GM19238 (cell line): Measurements from ENCODE around the gene TP63.

ENCODE experiments used
- DNase-seq: peaks from one replicate; pipeline ENCODE4 v3.0.0; 2011; ENCODE audit warnings: low spot score; ENCODE audit not compliant: insufficient read length

Gene TP63

DNA sequence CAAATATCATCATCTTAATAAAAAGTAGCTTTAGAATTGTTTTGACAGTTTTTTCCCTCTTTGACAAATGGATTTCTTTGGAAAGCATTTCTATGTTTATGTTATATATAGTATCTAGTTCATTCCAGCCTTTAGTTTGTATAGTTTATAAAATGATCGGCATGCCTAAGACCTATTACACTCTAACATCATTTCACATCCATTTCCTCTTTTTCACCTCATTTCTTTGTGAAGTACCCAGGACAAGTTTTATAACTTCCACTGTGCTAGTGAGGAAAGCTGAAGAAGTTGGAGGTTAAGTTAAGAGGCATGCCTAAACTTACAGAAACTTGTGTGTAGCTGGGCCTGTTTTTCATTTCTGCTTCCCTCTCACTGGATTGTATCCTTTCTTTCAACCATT, 178.4 kb downstream of the TP63 start:
- DNase-seq = no peak

- no peak for DNase-seq
Observed at GRCh38 chr3:189812806-189813465, 181.7 kb downstream of the TP63 start.

DNA sequence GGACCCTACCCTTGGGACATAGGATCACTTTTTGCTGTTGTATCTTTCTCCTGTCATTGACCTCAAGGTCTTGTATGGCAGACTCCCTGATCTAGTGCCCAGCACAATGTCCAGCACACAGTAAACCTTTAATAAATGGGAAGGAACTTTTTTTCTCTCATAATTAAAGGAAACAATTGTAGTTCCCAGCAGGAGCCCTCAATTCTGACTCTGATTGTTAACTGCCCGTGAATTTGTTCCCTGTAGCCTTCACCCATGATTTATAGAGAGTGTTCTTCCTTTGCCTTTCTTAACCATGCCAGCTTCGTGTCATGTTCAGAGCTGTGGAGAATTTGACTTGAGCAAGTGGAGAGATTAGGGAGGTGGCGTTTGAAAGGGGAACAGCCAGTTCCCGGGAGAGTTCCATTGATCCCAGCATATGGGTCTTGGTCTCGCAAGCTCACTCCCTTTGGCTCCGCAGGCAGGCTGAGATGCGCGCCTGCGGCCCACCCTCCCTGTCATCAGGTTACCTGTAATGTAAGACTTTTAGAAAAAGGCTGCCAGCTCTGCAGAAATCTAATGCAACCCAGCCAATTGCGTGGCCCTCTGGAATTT, 182.6 kb downstream of the TP63 start:
- no peak for DNase-seq

GRCh38 chr3:189820365-189820720, 189.2 kb downstream of the TP63 start:
- DNase-seq = no peak

DNA sequence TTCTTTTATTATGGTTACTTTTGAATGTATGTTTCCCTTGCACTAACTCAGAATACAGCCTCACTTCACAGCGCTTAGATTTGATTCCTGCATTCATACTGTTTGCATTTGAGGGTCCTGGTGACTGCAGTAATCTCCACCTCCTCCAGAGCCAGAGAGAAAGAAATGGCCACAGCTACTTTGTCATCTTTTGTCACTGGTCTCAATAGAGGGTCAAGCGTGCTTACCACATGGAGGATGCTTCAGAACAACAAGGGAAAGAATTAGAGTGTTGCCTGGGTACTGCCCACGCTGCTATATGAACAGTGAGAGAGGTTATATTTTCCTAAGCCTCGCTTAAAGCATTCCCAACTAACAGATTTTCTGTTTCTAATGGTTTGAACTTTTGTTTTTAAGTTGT, 190.1 kb downstream of the TP63 start:
- DNase-seq = no peak

DNA sequence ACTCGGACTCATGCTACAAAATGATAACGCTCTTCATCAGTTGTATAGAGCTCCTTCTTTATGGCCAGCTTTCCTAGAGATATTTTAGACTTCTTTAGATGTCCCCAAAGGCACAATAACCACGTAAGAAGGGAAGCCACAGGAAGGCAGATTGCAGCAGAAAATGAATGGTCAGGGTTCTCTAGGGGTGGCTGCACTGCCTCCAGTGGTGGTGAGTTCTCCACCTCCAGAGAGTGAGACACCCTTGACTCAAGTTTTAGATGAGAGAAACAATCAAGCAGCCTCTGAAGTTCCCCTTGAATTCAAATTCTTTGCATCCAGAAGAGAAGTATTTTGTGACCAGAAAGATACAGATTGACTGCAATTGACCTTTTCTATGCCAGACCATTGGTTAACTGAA, 191.5 kb downstream of the TP63 start:
- DNase-seq = no peak

DNA sequence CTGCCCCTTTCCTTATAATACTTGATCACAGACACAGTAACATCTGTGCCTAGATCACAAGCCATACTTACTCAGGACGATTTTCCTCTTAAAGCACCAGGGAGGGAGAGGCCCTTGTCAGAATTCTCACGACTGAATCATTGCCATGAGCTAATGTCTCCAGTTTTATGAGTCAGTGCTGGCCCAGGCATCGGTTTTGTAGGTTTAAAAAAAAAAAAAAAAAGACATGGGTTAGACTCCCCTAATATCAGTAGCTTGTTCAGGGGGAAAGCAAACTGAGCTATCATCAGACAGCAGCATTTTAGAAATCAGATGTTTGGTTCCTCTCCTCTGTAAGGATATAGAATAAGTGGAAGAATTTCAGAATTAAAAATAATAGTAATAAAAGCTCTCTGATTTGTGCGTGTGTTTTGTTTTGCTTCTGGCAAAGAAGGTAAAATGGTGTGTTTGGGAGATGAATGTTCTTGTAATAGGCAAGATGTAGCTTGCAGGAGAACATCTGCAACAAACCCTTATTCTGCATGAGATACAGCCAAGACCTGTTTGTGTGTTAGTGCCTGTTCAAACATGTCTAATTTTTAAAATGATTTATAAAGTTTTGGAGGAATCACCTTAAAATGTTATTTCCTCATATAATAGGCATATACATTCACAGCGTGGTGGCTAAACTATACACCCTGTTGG, 193.6 kb downstream of the TP63 start:
- no peak for DNase-seq

DNA sequence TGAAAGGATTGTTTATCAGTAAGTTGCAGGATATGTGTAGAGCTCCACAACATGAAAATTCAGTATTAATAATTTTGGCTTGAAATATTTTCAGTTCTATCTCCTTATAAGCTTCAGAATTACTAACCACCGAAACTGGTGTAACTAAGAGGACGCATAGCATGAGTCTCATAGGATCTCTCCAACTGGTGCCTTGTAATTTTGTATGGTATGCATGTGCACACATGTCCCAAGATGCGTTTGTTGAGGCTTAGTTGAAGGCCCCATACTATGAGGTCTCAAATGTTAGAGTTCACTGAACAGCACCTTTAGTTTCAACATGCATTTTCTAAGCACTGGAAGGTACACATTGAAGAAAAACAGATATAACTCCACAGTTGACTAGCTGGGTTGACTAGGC, 195.4 kb downstream of the TP63 start:
- DNase-seq = no peak

DNA sequence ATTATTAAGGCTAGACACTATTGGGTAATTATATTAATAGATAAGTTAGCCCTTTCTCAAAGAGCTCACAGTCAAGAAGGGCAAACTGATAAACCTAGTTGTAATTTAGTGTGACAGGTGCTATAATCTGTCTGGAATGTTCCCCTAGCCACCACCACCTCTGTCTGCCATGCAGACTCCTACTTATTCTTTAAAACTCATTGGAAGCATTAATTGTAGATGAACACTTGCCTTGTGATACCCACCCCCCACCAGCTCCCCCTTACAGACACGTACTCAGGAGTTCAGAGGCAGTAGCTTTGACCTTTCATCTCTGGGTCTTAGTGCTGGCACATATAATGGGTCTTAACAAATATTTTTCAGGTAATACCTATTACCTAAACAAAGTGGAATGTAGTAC, 195.9 kb downstream of the TP63 start:
- no peak for DNase-seq

- DNase-seq = no peak
Observed at GRCh38 chr3:189830401-189830800, 199.2 kb downstream of the TP63 start.

- no peak for DNase-seq
Observed at GRCh38 chr3:189833266-189833665, 202.1 kb downstream of the TP63 start.

GRCh38 chr3:189833996-189834395, 202.8 kb downstream of the TP63 start:
- DNase-seq = no peak

DNA sequence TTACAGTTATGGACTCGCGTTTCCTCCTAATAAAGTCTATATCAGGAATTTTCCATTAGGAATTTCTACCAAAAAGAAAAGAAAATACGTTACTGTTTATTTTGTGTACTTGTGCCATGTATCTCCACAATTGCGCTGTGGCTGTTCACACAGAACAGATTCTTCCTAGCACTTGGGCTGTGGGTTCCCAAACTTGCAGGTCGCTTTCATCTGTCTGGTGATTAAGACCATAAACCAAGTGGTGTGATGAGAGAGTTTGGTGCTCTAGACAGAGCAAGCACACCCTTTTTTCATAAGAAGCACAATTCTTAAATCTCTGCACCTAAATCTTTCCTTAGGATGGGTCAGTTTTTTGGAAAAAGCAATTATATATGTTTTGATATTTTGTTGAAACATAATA, 203.3 kb downstream of the TP63 start:
- no peak for DNase-seq

- no peak for DNase-seq
Observed at GRCh38 chr3:189836795-189837194, 205.6 kb downstream of the TP63 start.

- no peak for DNase-seq
Observed at GRCh38 chr3:189838291-189838690, 207.1 kb downstream of the TP63 start.

GRCh38 chr3:189839576-189839975, 208.4 kb downstream of the TP63 start:
- no peak for DNase-seq

DNA sequence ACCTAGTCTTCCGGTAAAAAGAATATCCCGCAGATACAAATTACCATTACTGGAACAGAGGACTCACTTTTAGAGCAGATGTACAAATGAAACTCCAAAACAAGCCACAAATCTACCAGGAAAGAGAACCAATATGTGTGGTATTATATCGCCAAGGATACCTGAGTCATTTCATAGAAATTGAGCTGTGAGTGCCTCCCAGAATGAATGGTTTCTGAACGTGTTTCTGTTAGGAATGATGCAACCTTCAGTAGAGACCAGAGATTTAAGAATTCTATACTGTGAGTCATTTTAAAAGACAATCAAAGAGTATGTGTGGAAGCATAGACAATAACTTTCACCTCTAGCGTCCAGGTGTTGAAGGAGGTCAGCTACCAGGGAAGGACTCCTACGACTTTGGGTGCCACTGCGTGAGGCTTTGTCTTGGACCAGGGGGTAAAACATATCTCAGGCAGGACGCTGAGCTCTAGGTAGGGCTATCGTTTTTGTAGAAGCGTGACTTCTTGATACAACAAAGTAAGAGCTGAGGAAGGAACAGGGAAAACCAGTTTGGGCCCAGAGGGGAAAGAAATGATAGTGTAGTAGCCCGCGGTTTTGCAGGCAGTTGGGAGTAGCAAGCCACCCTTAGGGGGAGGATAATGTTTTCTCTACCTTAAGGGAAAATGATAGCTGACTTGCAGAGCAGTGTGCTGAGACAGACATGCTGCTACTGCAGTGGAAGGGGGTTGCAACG, 210.4 kb downstream of the TP63 start:
- DNase-seq = no peak

- no peak for DNase-seq
Observed at GRCh38 chr3:189842681-189843602, 211.8 kb downstream of the TP63 start.

GRCh38 chr3:189845069-189845468, 213.9 kb downstream of the TP63 start:
- DNase-seq = no peak

- DNase-seq = no peak
Observed at GRCh38 chr3:189848395-189849040, 217.3 kb downstream of the TP63 start.

- DNase-seq = no peak
Observed at GRCh38 chr3:189849262-189849661, 218.1 kb downstream of the TP63 start.
